ENCODE data around the gene BTF3.

DNA sequence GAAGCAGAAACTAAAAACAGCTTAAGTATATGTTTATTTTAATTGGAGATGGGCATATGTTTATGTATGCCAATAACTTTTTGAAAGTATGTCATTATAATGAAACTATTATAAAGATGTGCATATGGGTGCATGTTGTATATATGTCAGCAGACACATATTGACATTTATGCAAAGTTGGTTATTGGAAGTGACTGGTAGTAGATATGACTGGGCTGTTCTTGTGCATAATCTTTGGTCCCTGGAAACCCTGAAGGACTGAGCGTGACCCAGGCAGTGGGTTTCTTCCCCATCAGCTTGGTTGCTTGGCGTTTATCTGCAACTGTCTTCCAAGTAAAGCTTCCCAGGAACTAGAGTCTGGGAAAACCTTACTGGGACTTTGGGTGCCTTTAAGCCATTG lies 41.5 kb downstream of the BTF3 start:
- TF ChIP-seq EZH2 (IDR thresholded peaks at IDR 0.05; ENCODE audit: insufficient read depth, poor library complexity, severe bottlenecking), result no peak
- no peak for TF ChIP-seq EZH2phosphoT487 (IDR thresholded peaks at IDR 0.05; ENCODE audit: insufficient read depth, low read depth)

Data from GM23248 (cell line).